ENCODE results near the gene GSN. TPM values are rescaled to one million over a fixed set of nuclear protein-coding genes. Genes with fewer than 3 reads are reported as not detected.

The GSN gene
- total RNA-seq, 2 experiments from 2014 or later = 2.6 to 2.9 TPM

- no peak overlapping the region for H3K4me3 Mint-ChIP-seq
- H3K27ac Mint-ChIP-seq = no peak overlapping the region
- H3K9me3 Mint-ChIP-seq = no peaks in the 10 kb centered on the region
- POLR2A ChIA-PET = no interaction called here
- intact Hi-C loops (cut with micrococcal nuclease) = no loop called here
- peaks cover 8% of the 10 kb centered on the region for H3K4me1 Mint-ChIP-seq (ENCODE audit: low read depth)
- H3K27me3 Mint-ChIP-seq = no peaks in the 10 kb centered on the region
- H3K36me3 Mint-ChIP-seq = peaks cover 15% of the 10 kb centered on the region
- DNase-seq = no peak
- CTCF ChIA-PET = interaction anchor here (0.9 to 8.6 kb wide), 2 partner anchors 24 to 132 kb away, joined by 3 to 46 read pairs; no protein-coding TSS in a partner anchor
Observed at GRCh38 chr9:121344184-121344583, 76.2 kb downstream of the GSN start.

GRCh38 chr9:121345070-121345469, 77.1 kb downstream of the GSN start:
- Mint-ChIP-seq H3K4me1 (ENCODE audit: low read depth) (peaks cover 8% of the 10 kb centered on the region), H3K27me3 (no peaks in the 10 kb centered on the region), H3K36me3 (peaks cover 17% of the 10 kb centered on the region), H3K9me3 (no peaks in the 10 kb centered on the region), H3K27ac (no peak overlapping the region), H3K4me3 (no peak overlapping the region)
- no peak for DNase-seq
- CTCF ChIA-PET = interaction anchor here (1.0 to 8.6 kb wide), 2 partner anchors 24 to 25 kb away, joined by 3 to 46 read pairs; no protein-coding TSS in a partner anchor
- POLR2A ChIA-PET = no interaction called here
- intact Hi-C loops (cut with micrococcal nuclease) = no loop called here

- POLR2A ChIA-PET = no interaction called here
- DNase-seq = no peak
- Mint-ChIP-seq H3K27ac (no peak overlapping the region), H3K27me3 (no peaks in the 10 kb centered on the region), H3K9me3 (no peaks in the 10 kb centered on the region), H3K4me1 (ENCODE audit: low read depth) (peaks cover 18% of the 10 kb centered on the region), H3K36me3 (peaks cover 31% of the 10 kb centered on the region), H3K4me3 (no peak overlapping the region)
- CTCF ChIA-PET = interaction anchor here (1.0 to 8.6 kb wide), 2 partner anchors 28 to 52 kb away, joined by 7 to 46 read pairs; no protein-coding TSS in a partner anchor
- intact Hi-C loops (cut with micrococcal nuclease) = no loop called here
Observed at GRCh38 chr9:121348221-121348620, 80.3 kb downstream of the GSN start.

GRCh38 chr9:121349009-121349408, 81.0 kb downstream of the GSN start:
- DNase-seq = no peak
- intact Hi-C loops (cut with micrococcal nuclease) = no loop called here
- Mint-ChIP-seq H3K27me3 (no peaks in the 10 kb centered on the region), H3K36me3 (peaks cover 38% of the 10 kb centered on the region), H3K9me3 (no peaks in the 10 kb centered on the region), H3K27ac (no peak overlapping the region), H3K4me3 (no peak overlapping the region), H3K4me1 (ENCODE audit: low read depth) (peaks cover 23% of the 10 kb centered on the region)
- ChIA-PET POLR2A (no interaction called here), CTCF (interaction anchor here (1.0 to 8.6 kb wide), 2 partner anchors 29 to 51 kb away, joined by 7 to 46 read pairs; no protein-coding TSS in a partner anchor)

- H3K27me3 Mint-ChIP-seq = no peaks in the 10 kb centered on the region
- H3K4me3 Mint-ChIP-seq = no peak overlapping the region
- POLR2A ChIA-PET = no interaction called here
- peaks cover 43% of the 10 kb centered on the region for H3K36me3 Mint-ChIP-seq
- intact Hi-C loops (cut with micrococcal nuclease) = loop anchor here (10.0 kb wide), 1 partner anchor 425 kb away; the partner anchor contains the start of gene TRAF1
- no peaks in the 10 kb centered on the region for H3K9me3 Mint-ChIP-seq
- peaks cover 24% of the 10 kb centered on the region for H3K4me1 Mint-ChIP-seq (ENCODE audit: low read depth)
- DNase-seq = no peak
- no peak overlapping the region for H3K27ac Mint-ChIP-seq
- CTCF ChIA-PET = interaction anchor here (8.6 kb wide), 1 partner anchor 30 kb away, joined by 46 read pairs; no protein-coding TSS in a partner anchor
Observed at GRCh38 chr9:121350036-121350435, 82.1 kb downstream of the GSN start.

- H3K36me3 Mint-ChIP-seq = peaks cover 43% of the 10 kb centered on the region
- intact Hi-C loops (cut with micrococcal nuclease) = loop anchor here (10.0 kb wide), 1 partner anchor 426 kb away; the partner anchor contains the start of gene TRAF1
- H3K27me3 Mint-ChIP-seq = no peaks in the 10 kb centered on the region
- no peak overlapping the region for H3K4me3 Mint-ChIP-seq
- ChIA-PET POLR2A (no interaction called here), CTCF (interaction anchor here (0.7 to 8.6 kb wide), 3 partner anchors 31 to 72 kb away, joined by 3 to 46 read pairs (median 3); no protein-coding TSS in a partner anchor)
- no peak overlapping the region for H3K27ac Mint-ChIP-seq
- no peaks in the 10 kb centered on the region for H3K9me3 Mint-ChIP-seq
- H3K4me1 Mint-ChIP-seq (ENCODE audit: low read depth) = peaks cover 31% of the 10 kb centered on the region
- DNase-seq = peak; percentile 29
Observed at GRCh38 chr9:121350993-121351561, 83.1 kb downstream of the GSN start.

GRCh38 chr9:121353241-121354061, 85.5 kb downstream of the GSN start:
- Mint-ChIP-seq H3K27me3 (no peaks in the 10 kb centered on the region), H3K4me1 (ENCODE audit: low read depth) (peaks cover 50% of the 10 kb centered on the region), H3K27ac (peak overlapping the region; percentile 86), H3K9me3 (no peaks in the 10 kb centered on the region), H3K4me3 (peak overlapping the region; percentile 30), H3K36me3 (peaks cover 38% of the 10 kb centered on the region)
- DNase-seq = peak; percentile 76
- ChIA-PET POLR2A (interaction anchor here (0.8 to 1.7 kb wide), 3 partner anchors 10 to 16 kb away, joined by 3 to 7 read pairs (median 5); no protein-coding TSS in a partner anchor), CTCF (interaction anchor here (0.8 to 2.4 kb wide), 5 partner anchors 11 to 44 kb away, joined by 3 to 14 read pairs (median 4); no protein-coding TSS in a partner anchor)
- intact Hi-C loops (cut with micrococcal nuclease) = loop anchor here (1.0 to 10.0 kb wide), 3 partner anchors 17 to 429 kb away; partner anchors contain the start of genes STOM and TRAF1

- ChIA-PET CTCF (interaction anchor here (0.8 to 2.4 kb wide), 5 partner anchors 10 to 44 kb away, joined by 3 to 14 read pairs (median 4); no protein-coding TSS in a partner anchor), POLR2A (interaction anchor here (0.8 to 1.7 kb wide), 3 partner anchors 10 to 15 kb away, joined by 3 to 7 read pairs (median 5); no protein-coding TSS in a partner anchor)
- Mint-ChIP-seq H3K4me3 (no peak overlapping the region), H3K36me3 (peaks cover 32% of the 10 kb centered on the region), H3K27me3 (no peaks in the 10 kb centered on the region), H3K27ac (peak overlapping the region; percentile 86), H3K4me1 (ENCODE audit: low read depth) (peaks cover 56% of the 10 kb centered on the region), H3K9me3 (no peaks in the 10 kb centered on the region)
- intact Hi-C loops (cut with micrococcal nuclease) = loop anchor here (10.0 kb wide), 1 partner anchor 429 kb away; the partner anchor contains the start of gene TRAF1
- no peak for DNase-seq
Observed at GRCh38 chr9:121354141-121354540, 86.2 kb downstream of the GSN start.

- Mint-ChIP-seq H3K27me3 (no peaks in the 10 kb centered on the region), H3K36me3 (peaks cover 33% of the 10 kb centered on the region), H3K4me1 (ENCODE audit: low read depth) (peaks cover 62% of the 10 kb centered on the region), H3K4me3 (no peak overlapping the region), H3K27ac (no peak overlapping the region), H3K9me3 (no peaks in the 10 kb centered on the region)
- no peak for DNase-seq
- intact Hi-C loops (cut with micrococcal nuclease) = loop anchor here (10.0 kb wide), 1 partner anchor 430 kb away; the partner anchor contains the start of gene TRAF1
- ChIA-PET POLR2A (interaction anchor here (1.7 kb wide), 1 partner anchor 14 kb away, joined by 7 read pairs; no protein-coding TSS in a partner anchor), CTCF (interaction anchor here (0.7 to 1.2 kb wide), 3 partner anchors 14 to 44 kb away, joined by 3 to 5 read pairs (median 5); no protein-coding TSS in a partner anchor)
Observed at GRCh38 chr9:121354762-121355161, 86.8 kb downstream of the GSN start.

- intact Hi-C loops (cut with micrococcal nuclease) = loop anchor here (10.0 kb wide), 1 partner anchor 432 kb away; the partner anchor contains the start of gene TRAF1
- Mint-ChIP-seq H3K27me3 (no peaks in the 10 kb centered on the region), H3K4me1 (ENCODE audit: low read depth) (peaks cover 71% of the 10 kb centered on the region), H3K27ac (peak overlapping the region; percentile 40), H3K9me3 (no peaks in the 10 kb centered on the region), H3K36me3 (peaks cover 22% of the 10 kb centered on the region), H3K4me3 (peak overlapping the region; percentile 19)
- no peak for DNase-seq
- CTCF ChIA-PET = interaction anchor here (1.9 kb wide), 1 partner anchor 37 kb away, joined by 7 read pairs; no protein-coding TSS in a partner anchor
- POLR2A ChIA-PET = interaction anchor here (1.0 kb wide), 1 partner anchor 12 kb away, joined by 3 read pairs; no protein-coding TSS in a partner anchor
Observed at GRCh38 chr9:121357011-121357410, 89.0 kb downstream of the GSN start.

- POLR2A ChIA-PET = interaction anchor here (1.3 kb wide), 1 partner anchor 10 kb away, joined by 6 read pairs; no protein-coding TSS in a partner anchor
- CTCF ChIA-PET = interaction anchor here (0.6 to 1.4 kb wide), 3 partner anchors 11 to 41 kb away, joined by 3 to 7 read pairs (median 4); no protein-coding TSS in a partner anchor
- Mint-ChIP-seq H3K9me3 (no peaks in the 10 kb centered on the region), H3K27me3 (no peaks in the 10 kb centered on the region), H3K4me3 (peak overlapping the region; percentile 63), H3K4me1 (ENCODE audit: low read depth) (peaks cover 74% of the 10 kb centered on the region), H3K27ac (peak overlapping the region; percentile 53), H3K36me3 (peaks cover 10% of the 10 kb centered on the region)
- intact Hi-C loops (cut with micrococcal nuclease) = loop anchor here (1.0 to 10.0 kb wide), 2 partner anchors 10 to 434 kb away; partner anchors contain the start of gene TRAF1
- no peak for DNase-seq
Observed at GRCh38 chr9:121358751-121359150, 90.8 kb downstream of the GSN start.
